ENCODE results near the gene CCDC148.

- no peak for TF ChIP-seq CTCF (IDR thresholded peaks at IDR 0.05; ENCODE audit: low read depth, low read length, missing input control)
- no peak for TF ChIP-seq TAF1 (conservative IDR thresholded peaks at IDR 0.05)
- TF ChIP-seq JUND (IDR thresholded peaks at IDR 0.05): no peak
- no peak for TF ChIP-seq YY1 (IDR thresholded peaks at IDR 0.05)
These were observed 217.3 kb downstream of the CCDC148 start for GRCh38 chr2:158239271-158239670.
